Measurements from ENCODE around the gene TPRG1. TPM values are rescaled to one million over a fixed set of nuclear protein-coding genes. Genes with fewer than 3 reads are reported as not detected.

Gene TPRG1
- total and polyA plus RNA-seq, 9 of the 15 experiments (the other 6 are each of a cell fraction or from before 2014, with no cell fraction given), result 0.01 TPM; not detected in 8

DNA sequence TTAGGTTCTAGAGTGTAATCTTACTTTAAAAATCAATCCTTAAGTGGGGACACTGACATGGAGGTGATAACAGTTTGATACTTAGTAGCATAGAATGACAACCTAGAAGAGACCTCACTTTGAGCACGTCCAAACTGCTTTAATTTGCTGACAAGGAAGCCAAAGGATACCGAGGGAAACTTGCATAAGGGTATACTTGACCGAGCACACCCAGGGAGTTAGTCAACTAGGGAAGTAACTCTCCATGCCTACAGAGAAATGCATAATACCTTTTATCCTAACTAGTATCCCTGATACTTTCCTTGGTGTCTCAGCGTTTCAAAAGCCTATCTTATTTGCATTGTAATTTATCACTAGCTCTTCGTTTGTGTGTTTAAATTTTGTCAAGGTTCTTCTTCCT is 5.5 kb upstream of the TPRG1 start (continued):
- TF ChIP-seq TEAD4 (IDR thresholded peaks at IDR 0.05; ENCODE audit: low read length) (no peak), TEAD4 (CRISPR knock-in tag; IDR thresholded peaks at IDR 0.05; ENCODE audit: borderline replicate concordance) (no peak)

DNA sequence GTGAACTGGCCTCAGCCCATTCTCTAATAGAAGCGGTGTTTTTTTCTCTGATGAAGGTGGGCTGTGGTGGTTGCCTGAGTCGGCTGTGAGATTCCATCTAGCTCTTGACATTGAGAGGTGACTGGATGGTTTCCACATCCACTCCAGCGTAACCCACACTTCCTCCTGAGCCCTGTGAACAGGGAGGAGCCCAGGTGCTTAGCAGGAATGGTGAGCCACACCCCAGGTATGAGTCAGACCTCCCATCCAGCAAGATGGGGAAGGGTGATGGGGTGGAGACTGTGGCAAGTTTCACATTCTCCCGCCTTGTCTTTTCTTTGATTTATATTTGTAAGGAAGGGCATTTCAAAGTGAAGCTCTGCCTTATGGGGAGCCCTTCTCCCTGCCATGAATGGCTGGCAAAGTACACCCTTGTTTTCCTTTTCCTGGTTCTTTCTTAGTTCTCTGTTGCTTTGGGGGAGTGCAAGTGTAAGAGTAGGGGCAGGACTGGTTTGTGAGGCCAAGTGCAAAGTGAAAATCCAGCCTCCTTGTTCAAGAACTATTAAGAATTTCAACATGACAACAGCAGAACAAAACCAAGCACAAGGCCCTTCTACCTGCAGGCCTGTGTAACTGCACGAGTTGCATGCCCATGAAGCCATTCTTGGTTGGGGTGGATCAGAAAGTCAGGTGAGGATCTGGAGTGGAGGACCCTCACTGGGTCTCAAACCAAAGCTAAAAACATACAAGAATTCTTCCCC is 4.6 kb upstream of the TPRG1 start:
- in situ Hi-C loops (cut with MboI) (no loop called here), intact Hi-C loops (cut with micrococcal nuclease) (no loop called here)
- Histone ChIP-seq H3K4me2 (ENCODE audit: insufficient read depth, low read length) (no peak overlapping the region), H4K20me1 (replicated peaks; ENCODE audit: control insufficient read depth, insufficient read depth, low read length) (no peaks in the 10 kb centered on the region), H3K9me3 (replicated peaks; ENCODE audit: control insufficient read depth, insufficient read depth, low read depth, low read length) (no peaks in the 10 kb centered on the region), H3K36me3 (ENCODE audit: control insufficient read depth, insufficient read depth, low read length) (no peaks in the 10 kb centered on the region), H2AFZ (ENCODE audit: low read depth, low read length) (no peak overlapping the region), H3K9me1 (ENCODE audit: control insufficient read depth, insufficient read depth, low read length) (no peaks in the 10 kb centered on the region), H3K9ac (ENCODE audit: insufficient read depth in 1 of 2, low read depth in 2 of 2, low read length in 2 of 2) (no peak overlapping the region), H3K27ac (ENCODE audit: extremely low read depth, low read depth, low read length) (no peak overlapping the region), H3K4me1 (replicated peaks in 1 of 2; ENCODE audit: control insufficient read depth in 2 of 2, insufficient read depth in 2 of 2, low read length in 2 of 2) (no peaks in the 10 kb centered on the region), H3K27me3 (ENCODE audit: control insufficient read depth in 2 of 2, insufficient read depth in 2 of 2, low read length in 2 of 2) (no peaks in the 10 kb centered on the region), H3K4me3 (no peak overlapping the region), H3K79me2 (ENCODE audit: control insufficient read depth, insufficient read depth, low read length) (no peaks in the 10 kb centered on the region)
- ChIA-PET CTCF (ENCODE audit: low intra/inter-chr PET ratio) (no interaction called here), POLR2A (no interaction called here)
- TF ChIP-seq ZEB2 (IDR thresholded peaks at IDR 0.05) (no peak), ESRRB (CRISPR knock-in tag; IDR thresholded peaks at IDR 0.05; ENCODE audit: borderline replicate concordance) (no peak)
- BruUV-seq (replicated peaks), result no TSS peak
- no peak for DNase-seq (ENCODE audit: extremely low read depth in 1 of 4, low spot score in 3 of 4)
- 0% methylated on average over 4 of the region's 5 CpGs for WGBS (ENCODE audit: insufficient coverage, low coverage, missing lambda C conversion rate)
- no peak for FAIRE-seq
- ATAC-seq, result no peak

DNA sequence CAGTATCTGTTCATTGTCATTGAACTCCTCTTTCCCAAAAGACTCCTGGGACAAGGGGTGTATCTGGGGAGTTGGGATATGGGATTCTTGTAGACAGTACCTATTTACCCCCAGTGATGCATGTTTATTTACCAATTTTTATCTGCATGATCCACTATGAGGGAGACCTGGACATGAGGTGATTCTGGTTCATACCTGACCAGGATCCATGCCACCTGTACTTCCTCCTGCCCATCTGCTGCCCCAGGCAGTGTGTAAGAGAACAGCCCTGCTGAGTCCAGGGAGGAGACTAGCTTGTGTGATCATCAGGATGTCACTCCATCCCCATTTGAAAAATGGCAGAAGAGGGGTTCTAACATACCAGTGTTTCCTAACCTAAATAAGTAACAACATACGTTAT is 3.1 kb upstream of the TPRG1 start:
- H3K9me3 ChIP-seq (replicated peaks; ENCODE audit: control insufficient read depth, insufficient read depth, low read depth, low read length), result no peaks in the 10 kb centered on the region
- H3K4me3 ChIP-seq, result no peak overlapping the region
- ATAC-seq (no peak), FAIRE-seq (no peak), DNase-seq (ENCODE audit: extremely low read depth in 1 of 4, low spot score in 3 of 4) (no peak)
- no peaks in the 10 kb centered on the region for H3K36me3 ChIP-seq (ENCODE audit: control insufficient read depth, insufficient read depth, low read length)
- no peaks in the 10 kb centered on the region for H3K4me1 ChIP-seq (replicated peaks in 1 of 2; ENCODE audit: control insufficient read depth in 2 of 2, insufficient read depth in 2 of 2, low read length in 2 of 2)
- H3K4me2 ChIP-seq (ENCODE audit: insufficient read depth, low read length), result no peak overlapping the region
- no peak overlapping the region for H2AFZ ChIP-seq (ENCODE audit: low read depth, low read length)
- BruUV-seq (replicated peaks), result no TSS peak
- TF ChIP-seq SNIP1 (IDR thresholded peaks at IDR 0.05; ENCODE audit: low read depth) (no peak), POLR3A (IDR thresholded peaks at IDR 0.05; ENCODE audit: borderline replicate concordance, extremely low read depth, insufficient read depth, insufficient read length) (no peak), HDAC1 (IDR thresholded peaks at IDR 0.05) (no peak), KAT8 (IDR thresholded peaks at IDR 0.05; ENCODE audit: low read depth) (no peak), SRSF7 (optimal IDR thresholded peaks at IDR 0.05; ENCODE audit: low read depth, low read length) (no peak), ARID1B (IDR thresholded peaks at IDR 0.05) (no peak), CHD2 (IDR thresholded peaks at IDR 0.05; ENCODE audit: low read depth, low read length) (no peak)
- TF ChIP-seq, protein P1, sequence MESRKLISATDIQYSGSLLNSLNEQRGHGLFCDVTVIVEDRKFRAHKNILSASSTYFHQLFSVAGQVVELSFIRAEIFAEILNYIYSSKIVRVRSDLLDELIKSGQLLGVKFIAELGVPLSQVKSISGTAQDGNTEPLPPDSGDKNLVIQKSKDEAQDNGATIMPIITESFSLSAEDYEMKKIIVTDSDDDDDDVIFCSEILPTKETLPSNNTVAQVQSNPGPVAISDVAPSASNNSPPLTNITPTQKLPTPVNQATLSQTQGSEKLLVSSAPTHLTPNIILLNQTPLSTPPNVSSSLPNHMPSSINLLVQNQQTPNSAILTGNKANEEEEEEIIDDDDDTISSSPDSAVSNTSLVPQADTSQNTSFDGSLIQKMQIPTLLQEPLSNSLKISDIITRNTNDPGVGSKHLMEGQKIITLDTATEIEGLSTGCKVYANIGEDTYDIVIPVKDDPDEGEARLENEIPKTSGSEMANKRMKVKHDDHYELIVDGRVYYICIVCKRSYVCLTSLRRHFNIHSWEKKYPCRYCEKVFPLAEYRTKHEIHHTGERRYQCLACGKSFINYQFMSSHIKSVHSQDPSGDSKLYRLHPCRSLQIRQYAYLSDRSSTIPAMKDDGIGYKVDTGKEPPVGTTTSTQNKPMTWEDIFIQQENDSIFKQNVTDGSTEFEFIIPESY (CRISPR knock-in tag; IDR thresholded peaks at IDR 0.05), result no peak
- H3K27ac ChIP-seq (ENCODE audit: extremely low read depth, low read depth, low read length), result no peak overlapping the region
- intact Hi-C loops (cut with micrococcal nuclease) (no loop called here), in situ Hi-C loops (cut with MboI) (no loop called here)
- H4K20me1 ChIP-seq (replicated peaks; ENCODE audit: control insufficient read depth, insufficient read depth, low read length), result no peaks in the 10 kb centered on the region
- H3K27me3 ChIP-seq (ENCODE audit: control insufficient read depth in 2 of 2, insufficient read depth in 2 of 2, low read length in 2 of 2), result no peaks in the 10 kb centered on the region
- H3K9ac ChIP-seq (ENCODE audit: insufficient read depth in 1 of 2, low read depth in 2 of 2, low read length in 2 of 2), result no peak overlapping the region
- POLR2A ChIA-PET, result no interaction called here
- WGBS (ENCODE audit: insufficient coverage, low coverage, missing lambda C conversion rate), result 0% methylated on average over 1 of the region's 1 CpG
- CTCF ChIA-PET (ENCODE audit: low intra/inter-chr PET ratio), result no interaction called here
- no peaks in the 10 kb centered on the region for H3K79me2 ChIP-seq (ENCODE audit: control insufficient read depth, insufficient read depth, low read length)
- H3K9me1 ChIP-seq (ENCODE audit: control insufficient read depth, insufficient read depth, low read length), result no peaks in the 10 kb centered on the region

Measured in K562 (cell line).